Psoas muscle (tissue), 8 donors: ENCODE measurements around the gene GALNT13. TPM values are rescaled to one million over a fixed set of nuclear protein-coding genes. Genes with fewer than 3 reads are reported as not detected.

Experiments
- ATAC-seq, 4 donors: fragments of 200-7000 bp; cut with Tn5 transposase; one replicate each; pipeline ENCODE4 v1.9.1; 2020; ENCODE audit warnings: moderate library complexity in 3 of 4, mild to moderate bottlenecking in 2 of 4
- DNase-seq, 2 donors: peaks; one replicate each; pipeline ENCODE4 v3.0.0-alpha.2; 2020
- H3K27ac ChIP-seq: fragments of 200-600 bp; one replicate; pipeline ENCODE4 v1.8.0; 2022
- H3K27me3 ChIP-seq, 3 donors: fragments of 200-600 bp in 1 of 3; one replicate each; pipeline versions ENCODE4 v1.6.1 to v1.8.0; 2013 to 2022; ENCODE audit warnings: low read length in 2 of 3, mild to moderate bottlenecking in 2 of 3, moderate library complexity in 1 of 3; ENCODE audit not compliant: insufficient read depth in 3 of 3
- H3K36me3 ChIP-seq, 2 donors: fragments of 200-600 bp in 1 of 2; one replicate each; pipeline versions ENCODE4 v1.6.1 to v1.8.0; 2013 to 2022; ENCODE audit warnings: low read depth in 1 of 2, mild to moderate bottlenecking in 1 of 2, moderate library complexity in 1 of 2; ENCODE audit not compliant: insufficient read depth in 1 of 2
- H3K4me1 ChIP-seq: fragments of 200-600 bp; one replicate; pipeline ENCODE4 v1.8.0; 2022
- H3K4me3 ChIP-seq: fragments of 200-600 bp; one replicate; pipeline ENCODE4 v1.8.0; 2022; ENCODE audit warnings: mild to moderate bottlenecking
- H3K9me3 ChIP-seq: fragments of 200-600 bp; one replicate; pipeline ENCODE4 v1.8.0; 2022
- CTCF ChIP-seq: fragments of 200-600 bp; IDR thresholded peaks from one replicate; pipeline ENCODE4 v1.8.0; 2022; ENCODE audit warnings: antibody characterized with exemption
- WGBS, 3 donors: extraction: QIAGEN DNeasy Blood & Tissue Kit; methylation state at CpG; one replicate each; pipeline versions ENCODE4 v1.1.6 to v1.1.7; 2013; 5-methylcytosine and 5-hydroxymethylcytosine counted together
- intact Hi-C, 2 donors: fragments of 100-400 bp; cut with DNase I; formaldehyde crosslinking; loops; one replicate each; pipeline versions ENCODE4 v1.11.0 to v1.14.2; 2022
- polyA plus RNA-seq, 3 donors: library from polyadenylated mRNA; stranded (reverse); fragments of 200-250 nt; gene quantifications; one replicate each; pipeline ENCODE4 v1.2.3, GENCODE V29; 2013
- total RNA-seq, 4 donors: library from RNA; stranded (reverse); fragmentation: NEBNext Ultra II Directional in 2 of 4; extraction: Animal tissue kit (Norgen Biotek cat#: 25700) in 2 of 4; gene quantifications; one replicate each; pipeline versions ENCODE4 v1.2.1 to v1.2.4, GENCODE V29; 2021 to 2023
- donor health status: healthy with polysubstance abuse.
- donor health status: DM: no; HTN: no; CAD: no; lungs with moderate emphysema.
- donor health status: Bipolar disorder and iron deficiency.
- donor health status: healthy.
- donor health status: DM: yes; HTN: yes; CAD: no.
- donor health status: DM: no; HTN: no; CAD: no.
- donor health status: DM: no; HTN: no; CAD: no.
- donor health status: DM: yes; HTN: yes; CAD: no.

The GALNT13 gene
- total and polyA plus RNA-seq, 7 donors = 0.06 TPM; not detected in 6

DNA sequence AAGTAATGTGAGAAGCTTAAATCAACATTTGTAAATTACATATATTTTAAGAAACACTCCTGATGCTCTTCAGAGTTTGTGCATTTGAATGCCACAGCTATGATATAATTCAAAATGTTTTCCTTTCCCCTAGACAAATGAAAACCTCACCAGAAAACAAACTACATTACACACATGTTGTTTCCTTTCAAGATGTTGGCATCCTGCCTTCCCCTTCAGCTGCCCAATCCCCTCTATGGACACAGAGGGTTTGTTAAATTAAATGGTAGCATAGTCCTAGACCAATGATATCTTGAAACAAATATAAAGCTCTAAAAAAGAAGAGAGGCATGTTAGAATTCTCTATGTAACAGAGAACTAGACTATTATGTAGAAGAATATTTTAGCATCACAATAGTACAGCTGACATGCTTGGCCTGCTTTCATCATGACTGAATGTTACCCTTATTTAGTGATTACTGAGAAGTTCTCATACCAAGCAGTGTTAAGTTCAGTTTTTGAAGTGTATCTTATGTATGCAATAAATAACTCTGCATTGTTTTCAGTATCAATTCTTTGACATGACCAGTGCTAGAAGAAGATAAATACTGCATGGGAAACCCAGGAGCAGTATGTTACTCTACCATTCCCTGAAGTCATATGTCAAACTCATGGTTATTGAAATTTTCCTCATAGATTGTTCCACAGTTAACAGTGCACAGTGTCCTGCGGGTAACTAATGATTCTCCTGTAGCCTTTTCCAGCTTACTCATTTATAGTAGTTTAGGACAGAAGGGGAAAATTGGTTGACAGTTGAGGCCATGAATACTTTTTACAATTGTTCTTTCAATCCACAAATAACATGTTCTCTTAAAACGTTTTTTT is 510.4 kb downstream of the GALNT13 start:
- Histone ChIP-seq H3K4me1 (no peaks in the 10 kb centered on the region), H3K4me3 (no peak overlapping the region), H3K9me3 (no peaks in the 10 kb centered on the region), H3K36me3 (no peaks in the 10 kb centered on the region), H3K27me3 (no peaks in the 10 kb centered on the region), H3K27ac (no peak overlapping the region)
- WGBS, 3 donors = 41 to 51% (median 43%) methylated on average over 2 of the region's 2 CpGs
- no peak for TF ChIP-seq CTCF
- ATAC-seq = no peak
- DNase-seq = no peak
- intact Hi-C loops = no loop called here

DNA sequence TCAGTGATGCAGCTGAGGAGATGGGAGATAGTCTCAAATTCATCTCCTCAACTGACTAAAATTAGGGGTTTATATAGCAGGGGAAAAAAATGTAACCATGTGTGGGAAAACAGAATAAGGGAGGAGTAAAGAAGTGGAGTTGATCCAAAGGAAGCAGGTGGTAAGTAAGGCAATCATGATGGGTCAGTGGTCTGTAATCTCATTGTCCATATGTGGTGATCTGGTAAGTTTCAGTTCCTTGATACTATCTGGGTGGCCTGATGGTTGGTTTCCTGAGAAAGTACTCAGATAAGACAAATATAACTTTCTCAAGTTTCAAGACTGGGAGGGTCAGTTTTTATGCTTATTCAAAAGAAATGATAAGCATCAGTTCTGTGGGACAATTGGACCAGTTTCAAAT is 514.5 kb downstream of the GALNT13 start:
- Histone ChIP-seq H3K4me1 (no peaks in the 10 kb centered on the region), H3K27ac (no peak overlapping the region), H3K9me3 (no peaks in the 10 kb centered on the region), H3K36me3 (no peaks in the 10 kb centered on the region), H3K4me3 (no peak overlapping the region), H3K27me3 (no peaks in the 10 kb centered on the region)
- intact Hi-C loops = no loop called here
- DNase-seq (no peak), ATAC-seq (no peak)
- no peak for TF ChIP-seq CTCF

DNA sequence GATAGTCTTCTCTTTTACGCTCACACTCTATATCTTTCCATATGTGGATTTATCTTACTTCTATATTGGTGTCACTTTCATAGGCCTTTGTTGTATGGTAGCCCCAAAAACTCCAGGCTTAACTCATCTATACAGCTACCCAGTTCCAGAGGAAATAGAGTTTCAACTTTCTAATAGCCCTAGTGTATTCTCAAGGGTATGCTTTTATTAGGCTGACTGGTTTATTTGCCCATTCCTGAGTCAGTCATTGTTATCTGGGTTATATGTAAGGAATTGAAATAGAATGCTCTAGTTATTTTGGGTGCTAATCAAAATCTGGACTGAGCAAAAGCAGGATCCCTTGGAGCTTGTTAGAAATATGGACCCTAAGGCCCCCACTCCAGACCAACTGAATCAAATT is 519.3 kb downstream of the GALNT13 start:
- H3K4me3 ChIP-seq = no peak overlapping the region
- H3K4me1 ChIP-seq = no peaks in the 10 kb centered on the region
- ATAC-seq = no peak
- no peak for TF ChIP-seq CTCF
- no peaks in the 10 kb centered on the region for H3K9me3 ChIP-seq
- 90 to 97% (median 97%) methylated on average over 1 of the region's 1 CpG for WGBS, 3 donors
- no peak for DNase-seq
- intact Hi-C loops = no loop called here
- no peaks in the 10 kb centered on the region for H3K27me3 ChIP-seq
- no peaks in the 10 kb centered on the region for H3K36me3 ChIP-seq
- H3K27ac ChIP-seq = no peak overlapping the region

DNA sequence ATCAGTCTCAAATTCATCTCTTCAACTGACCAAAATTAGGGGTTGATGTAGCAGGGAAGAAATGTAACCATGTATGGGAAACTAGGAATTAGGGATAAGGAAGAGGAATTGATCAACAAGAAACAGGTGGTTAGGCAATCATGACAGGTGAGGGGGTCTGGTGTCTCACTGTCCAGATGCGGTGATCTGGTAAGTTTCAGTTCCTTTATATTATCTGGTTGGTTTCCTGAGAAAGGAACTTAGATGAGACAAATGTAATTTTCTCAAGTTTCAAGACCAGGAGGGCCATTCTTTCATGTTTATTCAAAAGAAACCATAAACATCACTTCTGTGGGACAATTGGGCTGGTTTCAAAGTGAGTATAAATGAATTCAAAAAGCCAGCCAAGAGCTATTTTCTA is 520.5 kb downstream of the GALNT13 start:
- no peak for TF ChIP-seq CTCF
- intact Hi-C loops = no loop called here
- Histone ChIP-seq H3K27ac (no peak overlapping the region), H3K4me1 (no peaks in the 10 kb centered on the region), H3K36me3 (no peaks in the 10 kb centered on the region), H3K27me3 (no peaks in the 10 kb centered on the region), H3K9me3 (no peaks in the 10 kb centered on the region), H3K4me3 (no peak overlapping the region)
- 70 to 78% (median 72%) methylated on average over 1 of the region's 1 CpG for WGBS, 3 donors
- DNase-seq (no peak), ATAC-seq (no peak)

- intact Hi-C loops = no loop called here
- no peaks in the 10 kb centered on the region for H3K27me3 ChIP-seq
- no peak for TF ChIP-seq CTCF
- ATAC-seq (no peak), DNase-seq (no peak)
- H3K4me1 ChIP-seq = no peaks in the 10 kb centered on the region
- H3K9me3 ChIP-seq = no peaks in the 10 kb centered on the region
- H3K4me3 ChIP-seq = no peak overlapping the region
- no peaks in the 10 kb centered on the region for H3K36me3 ChIP-seq
- WGBS, 3 donors = 85 to 89% (median 88%) methylated on average over 3 of the region's 3 CpGs
- no peak overlapping the region for H3K27ac ChIP-seq
These were observed 522.9 kb downstream of the GALNT13 start for GRCh38 chr2:154394600-154394999.
